ENCODE measurements around the gene ZNF783.

- TF ChIP-seq CTCF (IDR thresholded peaks at IDR 0.05) (no peak), POLR2A (IDR thresholded peaks at IDR 0.05) (no peak)
These were observed 35.0 kb upstream of the ZNF783 start for GRCh38 chr7:149226840-149227494.
